NCI-H1930 (cell line): ENCODE measurements around the gene SLC26A1.
"Not testable (repeated sequence)": the region's sequence is repeated elsewhere in the genome, so short reads cannot be mapped to it uniquely, and the experiment has no call there.

ENCODE experiments used
- DNase-seq, 2 experiments: peaks; one replicate each; lab custom pipeline; 2025; lab: John Stamatoyannopoulos, UW

The SLC26A1 gene

GRCh38 chr4:982814-983213 is 10.4 kb downstream of the SLC26A1 start:
- DNase-seq, result no peak

GRCh38 chr4:982291-982690 is 10.9 kb downstream of the SLC26A1 start:
- no peak for DNase-seq

DNA sequence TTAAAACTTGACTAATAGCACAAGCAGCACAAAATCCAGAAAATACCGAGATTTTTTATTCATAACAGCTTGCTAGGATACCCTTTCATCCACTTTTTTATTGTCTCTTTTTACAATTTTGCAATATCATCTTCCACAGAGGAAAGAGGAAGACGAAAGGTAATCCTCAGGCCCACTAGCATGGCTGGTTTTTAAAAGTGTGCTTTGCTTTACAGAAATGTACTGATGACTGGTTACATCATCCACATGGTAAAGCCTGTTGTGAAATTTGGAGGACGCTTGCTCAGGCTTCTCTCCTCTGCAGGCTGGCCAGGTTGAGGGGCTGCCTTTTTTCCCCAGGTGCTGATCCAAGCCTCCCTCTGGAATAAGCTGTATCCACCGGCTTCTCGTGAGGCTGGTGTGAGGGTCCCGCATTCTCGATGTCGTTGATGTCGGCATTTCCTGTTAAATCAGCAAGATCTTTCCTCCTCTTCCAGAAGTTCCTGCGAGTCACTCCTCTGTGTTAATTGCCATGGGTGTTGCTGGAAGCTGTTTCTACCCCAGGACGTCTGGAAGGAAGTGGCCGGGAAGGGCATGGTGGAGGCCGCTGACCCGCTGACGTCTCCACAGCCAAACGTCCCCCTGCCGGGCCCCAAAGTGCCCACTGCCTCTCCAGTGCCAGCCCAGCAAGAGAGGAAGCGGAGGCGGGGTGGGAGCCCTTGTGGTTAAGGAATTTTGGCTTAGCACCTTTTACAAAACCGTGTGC is 14.1 kb downstream of the SLC26A1 start:
- no peak for DNase-seq

DNA sequence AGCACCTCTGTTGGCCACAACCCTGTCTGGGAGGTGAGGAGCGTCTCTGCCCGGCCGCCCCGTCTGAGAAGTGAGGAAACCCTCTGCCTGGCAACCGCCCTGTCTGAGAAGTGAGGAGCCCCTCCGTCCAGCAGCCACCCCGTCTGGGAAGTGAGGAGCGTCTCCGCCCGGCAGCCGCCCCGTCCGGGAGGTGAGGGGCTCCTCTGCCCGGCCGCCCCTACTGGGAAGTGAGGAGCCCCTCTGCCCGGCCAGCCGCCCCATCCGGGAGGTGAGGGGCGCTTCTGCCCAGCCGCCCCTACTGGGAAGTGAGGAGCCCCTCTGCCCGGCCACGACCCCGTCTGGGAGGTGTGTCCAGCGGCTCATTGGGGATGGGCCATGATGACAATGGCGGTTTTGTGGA is 17.2 kb downstream of the SLC26A1 start:
- not testable (repeated sequence) for DNase-seq

DNA sequence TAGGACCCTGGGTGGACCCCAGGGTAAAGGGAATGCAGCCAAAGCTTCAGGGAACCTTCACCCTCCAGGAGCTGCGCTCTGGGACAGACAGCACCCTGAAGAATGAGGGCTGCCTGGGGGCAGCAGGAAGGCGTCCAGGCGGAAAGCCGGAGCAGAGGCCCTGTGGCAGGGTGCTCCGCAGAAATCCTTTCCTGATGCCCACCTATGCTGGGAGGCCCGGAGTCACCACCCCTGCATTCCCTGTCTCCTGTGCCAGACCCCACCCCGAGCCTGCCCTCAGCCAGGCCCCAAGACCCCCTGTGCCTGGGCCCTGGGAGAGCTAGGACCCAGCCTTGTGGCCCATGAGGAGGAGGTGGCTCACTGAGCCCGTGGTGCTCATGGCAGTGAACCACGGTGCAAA is 18.5 kb downstream of the SLC26A1 start:
- no peak for DNase-seq

- DNase-seq, result peak; percentile 42 to 75
These were observed 19.5 kb downstream of the SLC26A1 start, which contains the start of gene DGKQ for GRCh38 chr4:973431-974397. Gene DGKQ, minus strand, starts transcription at chr4:973569. Its CDS starts 87 bp downstream, at chr4:973482.

GRCh38 chr4:972651-973424 is 20.4 kb downstream of the SLC26A1 start:
- no peak for DNase-seq

DNA sequence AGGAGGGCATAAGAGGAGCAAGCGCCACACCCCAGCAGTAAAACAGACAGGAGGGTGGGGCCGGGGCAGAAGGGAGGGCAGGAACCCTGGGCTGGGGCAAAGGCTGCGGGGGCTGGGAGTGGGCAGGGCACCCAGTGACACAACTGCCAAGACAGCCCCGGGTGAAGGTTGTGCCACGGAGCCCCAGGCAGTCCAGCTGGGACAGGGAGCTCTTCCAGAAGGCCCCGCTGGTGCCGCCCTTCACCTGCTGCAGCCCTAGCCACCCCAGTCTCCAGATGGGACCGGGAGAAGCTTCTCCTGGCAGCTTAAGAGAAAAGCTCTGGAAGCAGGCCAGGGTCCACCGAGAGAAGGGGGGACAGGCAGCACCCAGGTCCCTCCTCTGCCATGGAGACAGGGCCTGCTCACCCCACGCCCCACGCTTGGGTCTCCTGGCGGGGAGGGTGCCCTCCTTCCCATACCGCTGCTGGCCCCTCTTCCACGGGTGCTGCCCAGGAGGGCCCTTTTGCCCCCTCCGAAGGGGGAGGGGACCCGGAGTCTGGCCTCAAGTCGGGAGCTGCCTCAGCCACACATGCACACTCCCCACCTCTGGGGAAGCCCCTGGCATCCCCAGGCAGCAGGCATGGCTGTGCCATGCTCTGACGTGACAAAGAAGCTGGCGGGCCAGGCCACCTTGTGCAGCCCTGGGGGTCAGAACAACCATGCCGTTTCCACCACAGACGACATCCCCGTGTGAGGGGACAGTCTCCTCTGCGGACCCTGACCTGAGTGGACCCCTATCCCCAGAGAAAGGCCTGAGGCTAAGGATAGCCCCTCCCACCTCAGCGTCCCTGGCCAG is 21.3 kb downstream of the SLC26A1 start:
- no peak for DNase-seq

- DNase-seq, result no peak
These were observed 22.2 kb downstream of the SLC26A1 start for GRCh38 chr4:970854-971520.

GRCh38 chr4:970046-970745 is 23.0 kb downstream of the SLC26A1 start:
- no peak for DNase-seq

- no peak for DNase-seq
These were observed 24.4 kb downstream of the SLC26A1 start for GRCh38 chr4:968621-969394.

DNA sequence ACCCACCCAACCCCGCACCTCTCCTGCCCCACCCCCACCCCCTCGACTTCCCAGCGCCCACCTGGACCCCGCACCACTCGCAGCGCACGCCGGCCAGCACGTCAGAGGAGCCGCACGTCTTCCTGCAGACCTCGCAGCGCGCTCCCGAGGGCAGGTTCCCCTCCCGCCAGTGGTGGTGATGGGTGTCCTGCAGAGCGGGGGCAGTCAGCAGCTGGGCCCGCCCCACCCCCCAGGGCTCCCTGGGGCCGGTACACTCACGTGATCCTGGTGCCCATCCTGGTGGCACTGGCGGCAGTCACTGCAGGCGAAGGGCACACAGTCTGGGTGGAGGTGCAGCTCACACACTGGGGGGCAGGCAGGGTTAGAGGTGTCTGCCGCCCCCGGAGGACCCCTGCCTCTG is 25.0 kb downstream of the SLC26A1 start:
- no peak for DNase-seq

DNA sequence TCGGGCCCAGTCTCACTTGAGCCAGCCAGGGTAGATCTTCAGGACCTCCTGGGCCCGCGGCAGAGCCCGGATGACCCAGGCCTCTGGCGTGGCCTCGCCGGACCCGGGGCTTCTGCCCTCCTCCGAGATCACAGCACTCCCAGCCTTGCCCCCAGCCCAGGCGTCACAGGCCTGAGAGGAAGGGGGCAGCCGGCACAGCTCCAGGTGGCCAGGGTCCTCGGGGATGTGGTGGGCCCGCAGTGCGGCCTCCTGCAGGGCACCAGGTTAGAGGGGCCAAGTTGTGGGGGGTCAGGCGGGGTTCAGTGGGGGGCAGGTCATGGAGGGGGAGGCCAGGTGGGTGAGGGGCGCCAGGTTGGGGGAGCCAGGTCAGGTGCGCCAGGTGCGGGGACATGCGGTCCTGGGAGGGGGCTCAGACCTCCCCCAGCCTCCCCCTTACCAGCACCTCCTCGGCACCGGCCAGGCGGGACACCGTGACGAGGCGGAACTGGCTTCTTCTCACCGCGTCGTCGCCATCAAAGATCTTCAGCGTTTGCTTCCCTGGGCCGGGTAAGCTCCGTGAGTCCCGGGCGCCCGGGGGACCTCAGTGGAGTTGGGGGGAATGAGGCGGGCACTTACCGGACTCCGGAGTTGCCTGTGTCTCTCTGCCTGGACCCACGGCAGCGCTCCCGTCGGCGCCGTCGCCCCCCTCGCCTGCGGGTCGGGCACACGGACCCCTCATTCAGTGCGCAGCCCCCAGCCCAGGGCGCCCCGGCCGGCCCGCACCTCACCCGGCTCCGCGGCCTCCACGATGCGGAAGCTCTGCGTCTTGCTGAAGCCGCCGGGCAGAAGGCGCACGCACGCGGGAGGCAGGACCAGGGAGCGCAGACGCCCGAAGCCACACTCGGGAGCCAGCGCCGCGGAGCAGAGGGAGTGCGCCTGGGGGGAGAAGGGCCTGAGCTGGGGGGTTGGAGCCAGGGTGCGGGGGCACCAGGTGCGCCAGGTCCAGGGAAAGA is 25.8 kb downstream of the SLC26A1 start:
- DNase-seq, result no peak

- DNase-seq, result no peak
These were observed 26.7 kb downstream of the SLC26A1 start for GRCh38 chr4:966266-967112.

GRCh38 chr4:965766-966134 is 27.5 kb downstream of the SLC26A1 start:
- DNase-seq, result no peak

DNA sequence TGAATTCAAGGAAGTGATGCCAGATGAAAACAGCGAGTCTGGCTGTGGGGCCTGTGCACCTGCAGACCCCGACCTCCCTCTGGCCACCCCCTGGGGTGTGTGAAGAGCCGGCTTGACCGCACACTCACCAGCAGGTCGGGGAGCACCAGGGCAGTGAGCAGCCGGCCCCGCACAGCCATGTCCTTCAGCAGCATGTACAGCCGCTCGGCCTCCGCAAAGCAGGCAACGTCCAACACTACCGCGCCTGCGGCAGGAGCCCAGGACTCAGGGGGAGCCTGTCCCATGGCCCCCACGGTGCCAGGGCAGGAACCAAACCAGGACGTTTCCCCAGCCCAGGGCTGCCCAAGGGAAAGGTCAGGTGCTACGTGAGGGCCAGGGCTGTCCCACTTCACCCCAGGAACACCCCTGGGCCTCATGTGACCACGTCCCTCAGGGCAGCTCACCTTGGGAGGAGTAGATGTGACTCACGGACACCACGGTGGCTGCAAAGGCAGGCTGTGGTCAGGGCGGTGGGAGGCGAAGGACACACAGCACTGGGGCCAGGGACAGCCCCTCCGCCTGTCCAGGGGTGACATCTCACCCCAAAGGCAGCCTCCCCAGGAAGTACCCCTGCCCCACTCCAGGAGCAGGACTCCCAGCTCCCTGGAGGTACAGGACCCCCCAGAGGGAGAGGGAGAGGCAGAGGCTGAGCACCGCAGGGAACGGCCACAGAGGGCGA is 28.0 kb downstream of the SLC26A1 start:
- DNase-seq, result no peak
